Measurements from ENCODE around the gene TTC12.
A peak's percentile ranks its signal among the peaks of the same experiment; 100 is the strongest.

Gene TTC12

DNA sequence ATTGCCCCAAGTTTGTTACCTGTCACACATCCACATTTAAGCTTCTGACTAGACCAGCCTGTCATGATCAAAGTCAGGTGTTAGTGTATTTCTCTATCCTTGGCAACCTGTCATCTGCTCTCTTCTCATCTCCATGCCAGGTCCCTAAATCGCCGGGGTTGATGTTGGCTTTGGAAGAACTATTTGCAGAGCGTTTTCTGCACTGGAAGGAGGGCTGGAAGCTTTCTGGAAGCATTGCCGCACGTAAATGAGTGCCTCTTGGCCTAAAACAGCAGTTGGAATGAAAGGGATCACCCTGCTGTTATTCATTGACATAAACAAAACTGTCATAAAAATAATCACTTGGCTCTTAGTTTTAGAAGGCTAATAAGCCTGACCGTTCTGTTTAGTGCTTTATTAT lies 1.4 kb downstream of the TTC12 start:
- no peaks in the 10 kb centered on the region for H3K27me3 ChIP-seq (ENCODE audit: control insufficient read depth, insufficient read depth, low read length)
- peaks cover 11% of the 10 kb centered on the region for H3K4me1 ChIP-seq (ENCODE audit: control insufficient read depth, insufficient read depth, low read length)
- no peaks in the 10 kb centered on the region for H3K36me3 ChIP-seq (ENCODE audit: control insufficient read depth, insufficient read depth, low read length)
- H3K4me3 ChIP-seq (ENCODE audit: low read length): peak overlapping the region; percentile 93
- H3K27ac ChIP-seq (ENCODE audit: low read depth, low read length): peak overlapping the region; percentile 90
- no peak overlapping the region for H3K9ac ChIP-seq (ENCODE audit: low read length)

GRCh38 chr11:113316256-113316655 lies 1.9 kb downstream of the TTC12 start:
- no peak overlapping the region for H3K4me3 ChIP-seq (ENCODE audit: low read length)
- no peaks in the 10 kb centered on the region for H3K36me3 ChIP-seq (ENCODE audit: control insufficient read depth, insufficient read depth, low read length)
- H3K4me1 ChIP-seq (ENCODE audit: control insufficient read depth, insufficient read depth, low read length): peaks cover 11% of the 10 kb centered on the region
- H3K9ac ChIP-seq (ENCODE audit: low read length): no peak overlapping the region
- H3K27ac ChIP-seq (ENCODE audit: low read depth, low read length): peak overlapping the region; percentile 90
- H3K27me3 ChIP-seq (ENCODE audit: control insufficient read depth, insufficient read depth, low read length): no peaks in the 10 kb centered on the region

DNA sequence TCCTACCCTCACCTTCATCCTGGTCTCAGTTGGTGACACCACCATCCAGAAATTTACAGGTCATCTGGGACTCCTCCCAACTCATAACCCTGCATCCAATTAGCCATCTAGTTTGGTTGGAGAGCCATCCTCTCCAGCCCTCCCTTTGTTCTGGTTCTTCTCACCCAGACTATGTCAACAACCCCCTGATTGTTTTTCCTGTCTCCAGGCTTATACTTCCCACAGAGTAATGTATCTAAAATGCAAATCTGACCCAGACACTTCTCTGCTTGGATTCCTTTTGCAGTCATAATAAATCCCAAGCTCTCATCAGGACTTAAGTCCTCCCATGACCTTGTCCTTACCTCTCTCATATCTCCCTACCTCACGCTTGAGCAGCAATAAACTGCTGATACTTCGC lies 3.0 kb downstream of the TTC12 start:
- H3K27me3 ChIP-seq (ENCODE audit: control insufficient read depth, insufficient read depth, low read length): no peaks in the 10 kb centered on the region
- no peak overlapping the region for H3K27ac ChIP-seq (ENCODE audit: low read depth, low read length)
- H3K9ac ChIP-seq (ENCODE audit: low read length): no peak overlapping the region
- no peaks in the 10 kb centered on the region for H3K36me3 ChIP-seq (ENCODE audit: control insufficient read depth, insufficient read depth, low read length)
- H3K4me3 ChIP-seq (ENCODE audit: low read length): no peak overlapping the region
- H3K4me1 ChIP-seq (ENCODE audit: control insufficient read depth, insufficient read depth, low read length): peaks cover 11% of the 10 kb centered on the region

- no peak overlapping the region for H3K4me3 ChIP-seq (ENCODE audit: low read length)
- H3K4me1 ChIP-seq (ENCODE audit: control insufficient read depth, insufficient read depth, low read length): peaks cover 7% of the 10 kb centered on the region
- no peak overlapping the region for H3K27ac ChIP-seq (ENCODE audit: low read depth, low read length)
- no peak overlapping the region for H3K9ac ChIP-seq (ENCODE audit: low read length)
- H3K27me3 ChIP-seq (ENCODE audit: control insufficient read depth, insufficient read depth, low read length): no peaks in the 10 kb centered on the region
- H3K36me3 ChIP-seq (ENCODE audit: control insufficient read depth, insufficient read depth, low read length): no peaks in the 10 kb centered on the region
Observed at GRCh38 chr11:113319085-113319484, 4.7 kb downstream of the TTC12 start.

DNA sequence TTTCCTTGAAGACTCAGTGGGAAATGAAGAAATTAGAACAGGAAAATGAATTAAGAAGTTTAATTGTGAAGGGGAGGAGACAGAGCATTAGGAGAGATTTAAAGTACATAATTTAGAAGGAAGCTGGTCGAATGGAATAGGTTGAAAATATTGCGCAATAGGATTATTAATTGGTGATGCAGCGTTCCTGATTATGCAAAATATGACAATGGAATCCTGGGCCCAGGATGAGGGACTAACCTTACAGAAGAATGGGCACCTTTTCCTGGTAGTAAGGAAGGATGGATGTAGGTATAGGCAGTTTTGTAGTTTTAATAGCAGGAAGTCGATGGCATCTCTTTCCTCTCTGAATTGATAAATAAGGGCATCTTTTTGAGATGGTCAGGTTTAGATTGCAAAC lies 7.8 kb downstream of the TTC12 start:
- no peak overlapping the region for H3K27ac ChIP-seq (ENCODE audit: low read depth, low read length)
- no peaks in the 10 kb centered on the region for H3K4me1 ChIP-seq (ENCODE audit: control insufficient read depth, insufficient read depth, low read length)
- peaks cover 5% of the 10 kb centered on the region for H3K36me3 ChIP-seq (ENCODE audit: control insufficient read depth, insufficient read depth, low read length)
- no peaks in the 10 kb centered on the region for H3K27me3 ChIP-seq (ENCODE audit: control insufficient read depth, insufficient read depth, low read length)
- H3K4me3 ChIP-seq (ENCODE audit: low read length): no peak overlapping the region
- H3K9ac ChIP-seq (ENCODE audit: low read length): no peak overlapping the region

DNA sequence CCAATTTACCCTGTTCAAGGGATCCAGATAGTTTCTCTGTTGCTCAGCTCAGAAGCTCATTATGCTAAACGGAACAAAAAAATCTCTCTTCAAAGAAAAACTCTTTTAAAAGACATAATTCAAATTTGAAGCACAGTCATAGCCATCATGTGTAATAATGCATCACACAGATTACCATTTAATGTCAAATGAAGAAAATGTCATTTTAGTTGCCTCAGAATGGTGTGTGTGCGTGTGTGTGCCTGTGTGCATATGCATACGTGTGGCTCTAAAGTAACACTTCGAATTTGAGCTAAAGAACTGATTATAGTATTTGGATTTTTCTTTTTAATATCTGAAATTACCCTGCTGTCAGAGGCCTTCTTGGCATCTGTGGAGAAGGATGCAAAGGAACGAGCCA lies 9.9 kb downstream of the TTC12 start:
- H3K4me3 ChIP-seq (ENCODE audit: low read length): no peak overlapping the region
- H3K27ac ChIP-seq (ENCODE audit: low read depth, low read length): no peak overlapping the region
- no peak overlapping the region for H3K9ac ChIP-seq (ENCODE audit: low read length)
- H3K4me1 ChIP-seq (ENCODE audit: control insufficient read depth, insufficient read depth, low read length): no peaks in the 10 kb centered on the region
- H3K27me3 ChIP-seq (ENCODE audit: control insufficient read depth, insufficient read depth, low read length): no peaks in the 10 kb centered on the region
- H3K36me3 ChIP-seq (ENCODE audit: control insufficient read depth, insufficient read depth, low read length): peaks cover 8% of the 10 kb centered on the region

DNA sequence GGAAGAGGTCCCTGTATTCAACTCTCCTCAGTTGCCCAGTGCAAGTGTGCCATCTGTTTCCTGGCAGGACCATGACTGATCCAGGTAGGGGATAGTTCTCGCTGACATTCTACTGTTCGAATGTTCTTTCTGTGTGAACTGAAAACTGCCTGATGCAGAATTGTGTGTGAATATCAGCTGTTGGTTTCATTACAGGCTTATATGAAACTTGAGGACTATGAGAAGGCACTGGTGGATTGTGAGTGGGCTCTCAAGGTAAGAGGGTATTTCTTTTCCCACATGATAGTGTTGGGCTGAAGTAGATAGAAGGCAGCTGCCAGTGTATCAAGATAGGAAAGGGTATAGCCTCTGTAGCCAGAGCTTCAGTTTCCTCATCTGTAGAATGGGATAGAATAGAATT lies 15.3 kb downstream of the TTC12 start:
- Histone ChIP-seq H3K27ac (ENCODE audit: low read depth, low read length) (no peak overlapping the region), H3K4me3 (ENCODE audit: low read length) (no peak overlapping the region), H3K4me1 (ENCODE audit: control insufficient read depth, insufficient read depth, low read length) (no peaks in the 10 kb centered on the region), H3K36me3 (ENCODE audit: control insufficient read depth, insufficient read depth, low read length) (peaks cover 12% of the 10 kb centered on the region), H3K9ac (ENCODE audit: low read length) (no peak overlapping the region), H3K27me3 (ENCODE audit: control insufficient read depth, insufficient read depth, low read length) (no peaks in the 10 kb centered on the region)

- Histone ChIP-seq H3K4me3 (ENCODE audit: low read length) (no peak overlapping the region), H3K36me3 (ENCODE audit: control insufficient read depth, insufficient read depth, low read length) (peaks cover 12% of the 10 kb centered on the region), H3K4me1 (ENCODE audit: control insufficient read depth, insufficient read depth, low read length) (no peaks in the 10 kb centered on the region)
Observed at GRCh38 chr11:113331441-113331840, 17.1 kb downstream of the TTC12 start.

DNA sequence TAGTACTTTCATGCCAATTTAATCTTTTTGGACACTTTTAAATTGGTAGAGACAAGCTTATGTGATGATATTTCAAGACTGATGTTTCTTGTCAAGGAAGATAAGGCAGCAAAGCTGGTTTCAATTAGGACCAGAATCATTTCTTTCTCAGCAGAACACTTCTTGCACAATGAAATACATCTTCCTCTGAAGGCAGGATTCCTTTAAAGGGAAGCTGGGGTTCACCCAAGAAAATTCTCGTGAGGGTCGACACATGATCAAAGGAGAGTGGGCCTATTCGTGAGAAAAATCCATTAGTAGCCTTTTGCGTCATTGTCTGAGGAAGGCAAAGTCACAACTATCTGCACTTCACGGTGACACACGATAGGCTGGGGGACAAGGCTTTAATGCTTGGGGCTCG lies 17.6 kb downstream of the TTC12 start:
- H3K27me3 ChIP-seq (ENCODE audit: control insufficient read depth, insufficient read depth, low read length): no peaks in the 10 kb centered on the region
- H3K9ac ChIP-seq (ENCODE audit: low read length): no peak overlapping the region
- H3K36me3 ChIP-seq (ENCODE audit: control insufficient read depth, insufficient read depth, low read length): peaks cover 12% of the 10 kb centered on the region
- no peaks in the 10 kb centered on the region for H3K4me1 ChIP-seq (ENCODE audit: control insufficient read depth, insufficient read depth, low read length)
- no peak overlapping the region for H3K4me3 ChIP-seq (ENCODE audit: low read length)
- H3K27ac ChIP-seq (ENCODE audit: low read depth, low read length): no peak overlapping the region

More at GRCh38 chr11:113331441-113331840, 17.1 kb downstream of the TTC12 start:
- no peak overlapping the region for H3K9ac ChIP-seq (ENCODE audit: low read length)
- no peak overlapping the region for H3K27ac ChIP-seq (ENCODE audit: low read depth, low read length)
- no peaks in the 10 kb centered on the region for H3K27me3 ChIP-seq (ENCODE audit: control insufficient read depth, insufficient read depth, low read length)

- H3K36me3 ChIP-seq (ENCODE audit: control insufficient read depth, insufficient read depth, low read length): peaks cover 10% of the 10 kb centered on the region
- no peak overlapping the region for H3K27ac ChIP-seq (ENCODE audit: low read depth, low read length)
- H3K4me1 ChIP-seq (ENCODE audit: control insufficient read depth, insufficient read depth, low read length): no peaks in the 10 kb centered on the region
- H3K4me3 ChIP-seq (ENCODE audit: low read length): no peak overlapping the region
- no peaks in the 10 kb centered on the region for H3K27me3 ChIP-seq (ENCODE audit: control insufficient read depth, insufficient read depth, low read length)
- no peak overlapping the region for H3K9ac ChIP-seq (ENCODE audit: low read length)
Observed at GRCh38 chr11:113332638-113333329, 18.4 kb downstream of the TTC12 start.

- Histone ChIP-seq H3K4me1 (ENCODE audit: control insufficient read depth, insufficient read depth, low read length) (no peaks in the 10 kb centered on the region), H3K4me3 (ENCODE audit: low read length) (no peak overlapping the region), H3K27me3 (ENCODE audit: control insufficient read depth, insufficient read depth, low read length) (no peaks in the 10 kb centered on the region), H3K27ac (ENCODE audit: low read depth, low read length) (no peak overlapping the region), H3K36me3 (ENCODE audit: control insufficient read depth, insufficient read depth, low read length) (peaks cover 10% of the 10 kb centered on the region), H3K9ac (ENCODE audit: low read length) (no peak overlapping the region)
Observed at GRCh38 chr11:113334183-113334582, 19.8 kb downstream of the TTC12 start.

GRCh38 chr11:113338730-113339129 lies 24.3 kb downstream of the TTC12 start:
- H3K4me1 ChIP-seq (ENCODE audit: control insufficient read depth, insufficient read depth, low read length): no peaks in the 10 kb centered on the region
- H3K27ac ChIP-seq (ENCODE audit: low read depth, low read length): no peak overlapping the region
- peaks cover 10% of the 10 kb centered on the region for H3K36me3 ChIP-seq (ENCODE audit: control insufficient read depth, insufficient read depth, low read length)
- H3K27me3 ChIP-seq (ENCODE audit: control insufficient read depth, insufficient read depth, low read length): no peaks in the 10 kb centered on the region
- no peak overlapping the region for H3K9ac ChIP-seq (ENCODE audit: low read length)
- H3K4me3 ChIP-seq (ENCODE audit: low read length): no peak overlapping the region

DNA sequence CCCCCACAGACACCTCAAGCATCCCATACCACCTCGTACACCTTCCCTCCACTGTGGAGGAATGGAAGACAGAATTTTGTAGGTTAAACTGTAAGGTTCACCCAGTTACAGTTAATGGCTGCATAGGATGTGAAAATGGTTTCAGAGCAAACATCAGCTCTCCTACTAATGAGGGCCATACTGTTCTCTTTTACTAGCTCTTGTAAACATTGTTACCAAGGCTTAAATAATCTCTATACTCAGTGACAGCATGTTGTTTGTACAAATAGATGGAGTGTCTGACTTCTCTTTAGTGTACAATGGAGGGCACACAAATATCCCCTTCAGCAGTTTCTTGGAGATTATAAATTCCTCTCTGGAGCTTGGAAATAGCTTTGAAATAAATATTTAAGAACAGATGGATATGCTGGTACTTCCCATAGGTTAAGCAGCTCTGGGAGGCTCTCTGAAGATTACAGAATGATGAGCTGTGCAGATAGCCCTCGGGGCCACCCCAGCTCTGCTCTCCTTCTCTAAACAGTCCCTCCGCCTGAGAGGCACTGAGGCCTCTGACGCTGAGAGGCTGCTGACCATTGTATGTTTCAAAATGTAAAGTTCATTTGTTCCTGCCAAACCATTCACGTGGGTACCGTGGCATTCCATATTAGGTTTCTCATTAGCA lies 25.7 kb downstream of the TTC12 start:
- H3K36me3 ChIP-seq (ENCODE audit: control insufficient read depth, insufficient read depth, low read length): peaks cover 14% of the 10 kb centered on the region
- no peak overlapping the region for H3K9ac ChIP-seq (ENCODE audit: low read length)
- H3K4me3 ChIP-seq (ENCODE audit: low read length): no peak overlapping the region
- no peak overlapping the region for H3K27ac ChIP-seq (ENCODE audit: low read depth, low read length)
- no peaks in the 10 kb centered on the region for H3K4me1 ChIP-seq (ENCODE audit: control insufficient read depth, insufficient read depth, low read length)
- no peaks in the 10 kb centered on the region for H3K27me3 ChIP-seq (ENCODE audit: control insufficient read depth, insufficient read depth, low read length)
